B cell (primary cell): ENCODE data around the gene ANKS6. TPM values are rescaled to one million over a fixed set of nuclear protein-coding genes. Genes with fewer than 3 reads are reported as not detected.

Experiments
- ATAC-seq: fragments of 200-7000 bp; cut with Tn5 transposase; one replicate; pipeline ENCODE4 v1.10.0; 2021; ENCODE audit warnings: low read depth, mild to moderate bottlenecking, moderate number of reproducible peaks, moderate library complexity
- CTCF ChIA-PET: fragments of 350-600 bp; sonication (Branson Sonifier 250); formaldehyde crosslinking; loops from one replicate; lab custom pipeline; 2021; ENCODE audit warnings: antibody characterized with exemption, inconsistent platforms; lab: Charles Lee
- POLR2A ChIA-PET: fragments of 350-600 bp; sonication (Branson Sonifier 250); formaldehyde crosslinking; loops from one replicate; lab custom pipeline; 2021; ENCODE audit warnings: antibody characterized with exemption; lab: Charles Lee
- DNase-seq: peaks from one replicate; pipeline ENCODE4 v3.0.0; 2013
- H2AFZ ChIP-seq: 2 replicates; pipeline ENCODE4 v1.6.1; 2012; ENCODE audit warnings: mild to moderate bottlenecking, low read depth, low read length; ENCODE audit not compliant: insufficient read depth, poor library complexity, severe bottlenecking
- H3K27ac ChIP-seq, 2 donors: 1 replicate in 1 of 2; 2 replicates in 1 of 2; pipeline ENCODE4 v1.5.1; 2012 to 2013; ENCODE audit warnings: low read length in 2 of 2, mild to moderate bottlenecking in 2 of 2, moderate library complexity in 1 of 2
- H3K27me3 ChIP-seq, 4 experiments: fragments of 200-600 bp in 1 of 4; sonication (generic) in 1 of 4; replicated peaks in 1 of 4; 1 replicate in 2 of 4; 2 replicates in 2 of 4; pipeline versions ENCODE4 v1.6.1 to v1.7.0; 2013 to 2016; ENCODE audit warnings: low read length in 3 of 4, mild to moderate bottlenecking in 2 of 4, mixed read lengths in 1 of 4, moderate library complexity in 1 of 4; ENCODE audit not compliant: insufficient read depth in 4 of 4, control insufficient read depth in 3 of 4; ENCODE audit errors: control extremely low read depth in 1 of 4
- H3K36me3 ChIP-seq, 2 experiments: replicated peaks in 1 of 2; 1 replicate in 1 of 2; 2 replicates in 1 of 2; pipeline versions ENCODE4 v1.6.1 to v1.7.1; 2013; ENCODE audit warnings: low read length in 1 of 2; ENCODE audit not compliant: insufficient read depth in 2 of 2, control insufficient read depth in 1 of 2; ENCODE audit errors: control extremely low read depth in 1 of 2, extremely low read depth in 1 of 2
- H3K4me1 ChIP-seq, 2 donors: fragments of 200-600 bp in 1 of 2; sonication (generic) in 1 of 2; 1 replicate in 1 of 2; 2 replicates in 1 of 2; pipeline versions ENCODE4 v1.5.1 to v1.6.1; 2013 to 2017; ENCODE audit warnings: low read length in 2 of 2; ENCODE audit not compliant: control insufficient read depth in 2 of 2, insufficient read depth in 2 of 2
- H3K4me2 ChIP-seq: replicated peaks from 2 replicates; pipeline ENCODE3; 2012; ENCODE audit warnings: mild to moderate bottlenecking, low read depth, low read length; ENCODE audit not compliant: poor library complexity, severe bottlenecking
- H3K4me3 ChIP-seq, 5 experiments: fragments of 200-600 bp in 1 of 5; sonication (generic) in 1 of 5; 1 replicate in 3 of 5; 2 replicates in 2 of 5; pipeline versions ENCODE4 v1.5.1 to v1.7.0; 2011 to 2016; ENCODE audit warnings: low read length in 4 of 5, mild to moderate bottlenecking in 4 of 5, low read depth in 2 of 5, control low read depth in 1 of 5, moderate library complexity in 1 of 5; ENCODE audit not compliant: insufficient read depth in 1 of 5; ENCODE audit errors: control extremely low read depth in 1 of 5, extremely low read depth in 1 of 5
- H3K79me2 ChIP-seq: fragments of 200-600 bp; sonication (generic); one replicate; pipeline ENCODE4 v1.6.0; 2016; ENCODE audit warnings: low read length; ENCODE audit not compliant: control insufficient read depth, insufficient read depth
- H3K9ac ChIP-seq: fragments of 200-600 bp; sonication (generic); 2 replicates; pipeline ENCODE4 v1.6.1; 2017; ENCODE audit warnings: mild to moderate bottlenecking, low read length, moderate library complexity
- H3K9me3 ChIP-seq, 3 donors: one replicate each; pipeline versions ENCODE4 v1.6.1 to v1.7.1; 2013; ENCODE audit warnings: low read length in 2 of 3; ENCODE audit not compliant: control insufficient read depth in 2 of 3, insufficient read depth in 1 of 3; ENCODE audit errors: control extremely low read depth in 1 of 3
- H4K20me1 ChIP-seq: 2 replicates; pipeline ENCODE4 v1.6.0; 2012; ENCODE audit warnings: mild to moderate bottlenecking, low read length; ENCODE audit not compliant: insufficient read depth, control insufficient read depth, poor library complexity, severe bottlenecking
- H3K27ac Mint-ChIP-seq: one replicate; pipeline ENCODE4 v1.8.0; 2021; ENCODE audit warnings: mixed read lengths
- H3K27me3 Mint-ChIP-seq: one replicate; pipeline ENCODE4 v1.8.0; 2021; ENCODE audit warnings: mixed read lengths
- H3K4me1 Mint-ChIP-seq: one replicate; pipeline ENCODE4 v1.8.0; 2021; ENCODE audit warnings: mixed read lengths
- H3K4me3 Mint-ChIP-seq: one replicate; pipeline ENCODE4 v1.8.0; 2021; ENCODE audit warnings: mixed read lengths
- H3K9me3 Mint-ChIP-seq: one replicate; pipeline ENCODE4 v1.8.0; 2022; ENCODE audit warnings: mixed read lengths; ENCODE audit not compliant: insufficient read depth
- CTCF ChIP-seq: fragments of 200-600 bp; IDR thresholded peaks from one replicate; pipeline ENCODE4 v1.8.0; 2022; ENCODE audit warnings: antibody characterized with exemption, mild to moderate bottlenecking
- EZH2 ChIP-seq: IDR thresholded peaks from 2 replicates; pipeline ENCODE4 v1.6.1; 2012; ENCODE audit warnings: borderline replicate concordance, low read depth, mild to moderate bottlenecking, moderate library complexity, low read length; ENCODE audit not compliant: insufficient read depth, poor library complexity, severe bottlenecking
- WGBS: methylation state at CpG from one replicate; pipeline ENCODE4 v1.1.5; 2013; ENCODE audit warnings: missing lambda C conversion rate; ENCODE audit not compliant: insufficient coverage; 5-methylcytosine and 5-hydroxymethylcytosine counted together
- intact Hi-C: fragments of 100-400 bp; cut with micrococcal nuclease; formaldehyde crosslinking; loops from one replicate; pipeline ENCODE4 v1.10.0; 2022
- polyA plus RNA-seq: library from polyadenylated mRNA; depleted of rRNA; stranded (reverse); fragments of >200 nt; gene quantifications from 2 replicates; pipeline ENCODE4 v1.2.3, GENCODE V29; 2012
- total RNA-seq, 2 donors: library from RNA; stranded (reverse); fragments of 120-200 nt in 1 of 2; gene quantifications; 1 replicate in 1 of 2; 2 replicates in 1 of 2; pipeline versions ENCODE4 v1.2.3 to v1.2.4, GENCODE V29; 2013 to 2022

Gene ANKS6
- total and polyA plus RNA-seq, 2 donors (not counting 1 experiment from before 2014, with no cell fraction given), result 11.4 to 16.1 TPM

GRCh38 chr9:98708103-98708932 is 88.0 kb downstream of the ANKS6 start:
- no peak overlapping the region for H3K9ac ChIP-seq
- H3K27me3 ChIP-seq, result peaks cover 0 to 41% (median 10%) of the 10 kb centered on the region in 4 experiments
- H3K4me3 ChIP-seq, result no peak overlapping the region
- no peaks in the 10 kb centered on the region for H4K20me1 ChIP-seq
- H3K79me2 ChIP-seq, result no peaks in the 10 kb centered on the region
- no peak overlapping the region for H3K27ac ChIP-seq
- Mint-ChIP-seq H3K27me3 (peaks cover 58% of the 10 kb centered on the region), H3K4me1 (peaks cover 7% of the 10 kb centered on the region), H3K9me3 (peaks cover 3% of the 10 kb centered on the region), H3K27ac (no peak overlapping the region), H3K4me3 (no peak overlapping the region)
- H3K36me3 ChIP-seq, result no peaks in the 10 kb centered on the region
- peaks cover 9 to 13% of the 10 kb centered on the region in 2 donors for H3K4me1 ChIP-seq
- TF ChIP-seq EZH2, result no peak
- TF ChIP-seq CTCF, result no peak
- DNase-seq (no peak), ATAC-seq (no peak)
- 5% methylated on average over 89 of the region's 89 CpGs for WGBS
- intact Hi-C loops, result loop anchor here (5.0 kb wide), 1 partner anchor 391 kb away; no protein-coding TSS in a partner anchor
- H3K9me3 ChIP-seq, result peaks cover 0 to 3% (median 0%) of the 10 kb centered on the region in 3 donors
- CTCF ChIA-PET, result no interaction called here
- H2AFZ ChIP-seq, result no peak overlapping the region
- H3K4me2 ChIP-seq, result peak overlapping the region; percentile 12
- POLR2A ChIA-PET, result no interaction called here
